ENCODE results near the gene BCAR3. TPM values are rescaled to one million over a fixed set of nuclear protein-coding genes. Genes with fewer than 3 reads are reported as not detected.

Gene BCAR3
- total RNA-seq, 4 donors from 2014 or later: 20.2 to 47.2 (median 32.3) TPM

GRCh38 chr1:93604411-93604810 is 77.2 kb downstream of the BCAR3 start:
- Histone ChIP-seq H3K27ac (replicated peaks in 1 of 4) (no peak overlapping the region), H3K4me1 (peaks cover 49 to 66% (median 62%) of the 10 kb centered on the region in 4 donors), H3K36me3 (no peaks in the 10 kb centered on the region), H3K27me3 (no peaks in the 10 kb centered on the region), H3K4me3 (no peak overlapping the region), H3K9me3 (no peaks in the 10 kb centered on the region)
- TF ChIP-seq CTCF (IDR thresholded peaks at IDR 0.05): no peak
- no peak for TF ChIP-seq POLR2AphosphoS5 (IDR thresholded peaks at IDR 0.05)
- 77% methylated on average over 1 of the region's 1 CpG for WGBS
- intact Hi-C loops (cut with DNase I): no loop called here
- DNase-seq (ENCODE audit: extremely low spot score): no peak

- intact Hi-C loops (cut with DNase I): no loop called here
- no peak overlapping the region for H3K4me3 ChIP-seq
- H3K27me3 ChIP-seq: no peaks in the 10 kb centered on the region
- peaks cover 49 to 66% (median 62%) of the 10 kb centered on the region in 4 donors for H3K4me1 ChIP-seq
- DNase-seq (ENCODE audit: extremely low spot score): no peak
- WGBS: 88% methylated on average over 4 of the region's 4 CpGs
- no peak for TF ChIP-seq POLR2A (IDR thresholded peaks at IDR 0.05; ENCODE audit: low read depth)
- no peak for TF ChIP-seq EP300 (IDR thresholded peaks at IDR 0.05)
- no peak for TF ChIP-seq POLR2AphosphoS5 (IDR thresholded peaks at IDR 0.05)
- TF ChIP-seq CTCF (IDR thresholded peaks at IDR 0.05): no peak
- no peaks in the 10 kb centered on the region for H3K36me3 ChIP-seq
- H3K27ac ChIP-seq (replicated peaks in 1 of 4): no peak overlapping the region
- no peaks in the 10 kb centered on the region for H3K9me3 ChIP-seq
These were observed 78.0 kb downstream of the BCAR3 start for GRCh38 chr1:93603601-93604000.

GRCh38 chr1:93603106-93603505 is 78.5 kb downstream of the BCAR3 start:
- Histone ChIP-seq H3K27me3 (no peaks in the 10 kb centered on the region), H3K27ac (replicated peaks in 1 of 4) (no peak overlapping the region), H3K36me3 (no peaks in the 10 kb centered on the region), H3K9me3 (no peaks in the 10 kb centered on the region), H3K4me1 (peaks cover 49 to 66% (median 62%) of the 10 kb centered on the region in 4 donors), H3K4me3 (no peak overlapping the region)
- intact Hi-C loops (cut with DNase I): no loop called here
- WGBS: 89% methylated on average over 3 of the region's 3 CpGs
- DNase-seq (ENCODE audit: extremely low spot score): no peak
- no peak for TF ChIP-seq POLR2AphosphoS5 (IDR thresholded peaks at IDR 0.05)
- TF ChIP-seq EP300 (IDR thresholded peaks at IDR 0.05): no peak
- no peak for TF ChIP-seq CTCF (IDR thresholded peaks at IDR 0.05)
- TF ChIP-seq POLR2A (IDR thresholded peaks at IDR 0.05; ENCODE audit: low read depth): no peak

- WGBS: 99% methylated on average over 3 of the region's 4 CpGs
- Histone ChIP-seq H3K27ac (replicated peaks in 1 of 4) (no peak overlapping the region), H3K4me3 (no peak overlapping the region), H3K36me3 (no peaks in the 10 kb centered on the region), H3K4me1 (peaks cover 56 to 66% (median 63%) of the 10 kb centered on the region in 4 donors), H3K9me3 (no peaks in the 10 kb centered on the region), H3K27me3 (no peaks in the 10 kb centered on the region)
- intact Hi-C loops (cut with DNase I): no loop called here
- TF ChIP-seq POLR2AphosphoS5 (IDR thresholded peaks at IDR 0.05) (no peak), POLR2A (IDR thresholded peaks at IDR 0.05; ENCODE audit: low read depth) (no peak), CTCF (IDR thresholded peaks at IDR 0.05) (no peak), EP300 (IDR thresholded peaks at IDR 0.05) (no peak)
- DNase-seq (ENCODE audit: extremely low spot score): no peak
These were observed 79.5 kb downstream of the BCAR3 start for GRCh38 chr1:93602101-93602500.

GRCh38 chr1:93601686-93602085 is 80.0 kb downstream of the BCAR3 start:
- Histone ChIP-seq H3K27me3 (no peaks in the 10 kb centered on the region), H3K27ac (replicated peaks in 1 of 4) (no peak overlapping the region), H3K4me3 (no peak overlapping the region), H3K9me3 (no peaks in the 10 kb centered on the region), H3K36me3 (no peaks in the 10 kb centered on the region), H3K4me1 (peaks cover 57 to 66% (median 62%) of the 10 kb centered on the region in 4 donors)
- intact Hi-C loops (cut with DNase I): no loop called here
- no peak for DNase-seq (ENCODE audit: extremely low spot score)
- TF ChIP-seq EP300 (IDR thresholded peaks at IDR 0.05) (no peak), CTCF (IDR thresholded peaks at IDR 0.05) (no peak), POLR2AphosphoS5 (IDR thresholded peaks at IDR 0.05) (no peak), POLR2A (IDR thresholded peaks at IDR 0.05; ENCODE audit: low read depth) (no peak)
- WGBS: 95% methylated on average over 1 of the region's 1 CpG

Measured in esophagus muscularis mucosa (tissue), 4 donors.